ENCODE data around the gene TRABD2A.

DNA sequence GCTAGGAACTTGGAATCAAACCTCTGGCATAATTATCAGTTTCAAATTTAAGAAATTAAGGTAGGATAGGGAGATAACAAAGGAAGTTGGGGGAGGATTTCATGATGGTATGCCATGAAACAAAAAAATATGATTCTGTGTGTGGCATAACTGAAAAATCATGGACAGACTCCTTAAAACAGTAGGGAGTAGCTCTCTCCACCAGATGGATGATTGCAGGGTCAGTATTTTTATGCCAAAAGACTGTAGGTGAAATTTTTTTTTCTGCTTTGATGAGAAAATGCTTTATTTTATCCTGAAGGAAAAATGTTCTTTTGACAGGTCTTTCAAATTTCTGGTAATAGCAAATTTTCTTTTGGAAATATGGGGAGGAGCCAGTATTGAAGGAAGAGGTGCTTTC, 94.3 kb downstream of the TRABD2A start:
- TF ChIP-seq, protein P1, sequence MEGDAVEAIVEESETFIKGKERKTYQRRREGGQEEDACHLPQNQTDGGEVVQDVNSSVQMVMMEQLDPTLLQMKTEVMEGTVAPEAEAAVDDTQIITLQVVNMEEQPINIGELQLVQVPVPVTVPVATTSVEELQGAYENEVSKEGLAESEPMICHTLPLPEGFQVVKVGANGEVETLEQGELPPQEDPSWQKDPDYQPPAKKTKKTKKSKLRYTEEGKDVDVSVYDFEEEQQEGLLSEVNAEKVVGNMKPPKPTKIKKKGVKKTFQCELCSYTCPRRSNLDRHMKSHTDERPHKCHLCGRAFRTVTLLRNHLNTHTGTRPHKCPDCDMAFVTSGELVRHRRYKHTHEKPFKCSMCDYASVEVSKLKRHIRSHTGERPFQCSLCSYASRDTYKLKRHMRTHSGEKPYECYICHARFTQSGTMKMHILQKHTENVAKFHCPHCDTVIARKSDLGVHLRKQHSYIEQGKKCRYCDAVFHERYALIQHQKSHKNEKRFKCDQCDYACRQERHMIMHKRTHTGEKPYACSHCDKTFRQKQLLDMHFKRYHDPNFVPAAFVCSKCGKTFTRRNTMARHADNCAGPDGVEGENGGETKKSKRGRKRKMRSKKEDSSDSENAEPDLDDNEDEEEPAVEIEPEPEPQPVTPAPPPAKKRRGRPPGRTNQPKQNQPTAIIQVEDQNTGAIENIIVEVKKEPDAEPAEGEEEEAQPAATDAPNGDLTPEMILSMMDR (IDR thresholded peaks at IDR 0.05): no peak
- TF ChIP-seq POLR2A (IDR thresholded peaks at IDR 0.05): no peak
